Activated CD4-positive, alpha-beta memory T cell treated with anti-CD3 and anti-CD28 coated beads for 36 hours (primary cell): ENCODE measurements around the gene SBNO1. TPM values are rescaled to one million over a fixed set of nuclear protein-coding genes. Genes with fewer than 3 reads are reported as not detected.

Source experiments
- CTCF ChIA-PET: fragments of 350-600 bp; sonication (Branson Sonifier 250); formaldehyde crosslinking; loops from one replicate; lab custom pipeline; 2021; ENCODE audit warnings: antibody characterized with exemption, inconsistent platforms; lab: Charles Lee
- POLR2A ChIA-PET: fragments of 350-600 bp; sonication (Branson Sonifier 250); formaldehyde crosslinking; loops from one replicate; lab custom pipeline; 2021; ENCODE audit warnings: antibody characterized with exemption; lab: Charles Lee
- DNase-seq: peaks from one replicate; pipeline ENCODE4 v3.0.0-alpha.2; 2020
- H3K27ac Mint-ChIP-seq: one replicate; pipeline ENCODE4 v1.8.0; 2021; ENCODE audit warnings: mixed read lengths
- H3K27me3 Mint-ChIP-seq: one replicate; pipeline ENCODE4 v1.8.0; 2021; ENCODE audit warnings: mixed read lengths
- H3K36me3 Mint-ChIP-seq: one replicate; pipeline ENCODE4 v1.8.0; 2021; ENCODE audit warnings: mixed read lengths
- H3K4me1 Mint-ChIP-seq: one replicate; pipeline ENCODE4 v1.8.0; 2021; ENCODE audit warnings: low read depth, mixed read lengths
- H3K4me3 Mint-ChIP-seq: one replicate; pipeline ENCODE4 v1.8.0; 2021; ENCODE audit warnings: mild to moderate bottlenecking, mixed read lengths
- H3K9me3 Mint-ChIP-seq: one replicate; pipeline ENCODE4 v1.8.0; 2021; ENCODE audit warnings: mixed read lengths
- intact Hi-C: fragments of 100-400 bp; cut with micrococcal nuclease; formaldehyde crosslinking; loops from one replicate; pipeline ENCODE4 v1.15.1; 2023
- total RNA-seq, 2 experiments: library from RNA; stranded (reverse); gene quantifications; one replicate each; pipeline ENCODE4 v1.2.3, GENCODE V29; 2021

Gene SBNO1
- total RNA-seq, 2 experiments from 2014 or later: 49.9 to 50.6 TPM

DNA sequence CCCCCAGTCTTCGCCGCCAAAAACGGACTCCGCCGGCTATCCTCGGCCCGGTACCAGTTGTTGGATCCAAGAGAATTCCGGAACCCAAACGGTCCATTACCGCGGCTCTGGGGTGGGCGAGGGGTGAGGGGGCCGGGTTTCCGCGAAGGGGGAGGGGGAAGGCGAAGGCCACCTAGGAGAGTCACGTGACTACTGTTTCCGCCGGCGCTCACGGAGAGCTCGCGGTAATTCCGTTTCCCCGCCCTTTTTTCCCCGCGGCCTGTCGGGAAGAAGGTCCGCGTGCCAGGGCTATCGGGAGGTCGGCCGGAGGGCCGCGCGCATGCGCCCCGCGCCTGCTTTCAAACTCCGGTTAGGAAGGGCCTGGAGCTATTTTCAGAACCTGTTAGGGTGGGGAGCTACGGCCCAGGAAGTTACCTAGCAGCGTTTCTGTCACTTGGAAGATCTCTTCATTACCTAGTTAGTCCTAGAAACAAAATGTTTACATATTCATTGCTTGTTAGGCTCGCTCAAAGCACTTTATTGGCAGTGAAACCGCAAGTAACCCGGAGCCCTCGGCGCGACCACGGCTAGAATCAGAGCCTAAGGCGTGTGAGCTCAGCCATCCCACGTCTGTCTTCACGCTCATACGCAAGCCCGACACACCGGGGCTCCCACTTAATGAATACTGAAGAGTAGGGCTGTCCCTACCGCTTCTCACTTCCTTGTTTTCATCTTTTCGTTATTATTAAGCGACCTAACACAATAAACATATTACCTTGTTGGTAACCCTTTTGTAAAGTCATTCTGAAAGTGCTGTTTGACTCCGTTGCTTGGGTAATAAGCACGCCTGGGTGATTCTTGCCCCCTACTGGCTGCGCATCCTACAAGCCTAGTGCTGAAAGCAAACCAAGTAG lies 624 bp upstream of the SBNO1 start:
- Mint-ChIP-seq H3K4me3 (peak overlapping the region; percentile 88), H3K27ac (peak overlapping the region; percentile 99), H3K9me3 (no peaks in the 10 kb centered on the region), H3K36me3 (no peaks in the 10 kb centered on the region), H3K4me1 (peaks cover 11% of the 10 kb centered on the region), H3K27me3 (no peaks in the 10 kb centered on the region)
- intact Hi-C loops: loop anchor here (1.0 to 10.0 kb wide), 11 partner anchors 18 to 390 kb away; partner anchors contain the start of genes EIF2B1, GTF2H3, MPHOSPH9 and MTRFR
- DNase-seq: peak; percentile 99
- ChIA-PET CTCF (interaction anchor here (0.6 to 2.0 kb wide), 15 partner anchors 11 to 217 kb away, joined by 3 to 28 read pairs (median 4); partner anchors contain the start of genes KMT5A, MPHOSPH9, MTRFR and SNRNP35), POLR2A (interaction anchor here (0.6 to 2.1 kb wide), 14 partner anchors 16 to 349 kb away, joined by 3 to 28 read pairs (median 5); partner anchors contain the start of genes DDX55, KMT5A, MPHOSPH9 and MTRFR)

DNA sequence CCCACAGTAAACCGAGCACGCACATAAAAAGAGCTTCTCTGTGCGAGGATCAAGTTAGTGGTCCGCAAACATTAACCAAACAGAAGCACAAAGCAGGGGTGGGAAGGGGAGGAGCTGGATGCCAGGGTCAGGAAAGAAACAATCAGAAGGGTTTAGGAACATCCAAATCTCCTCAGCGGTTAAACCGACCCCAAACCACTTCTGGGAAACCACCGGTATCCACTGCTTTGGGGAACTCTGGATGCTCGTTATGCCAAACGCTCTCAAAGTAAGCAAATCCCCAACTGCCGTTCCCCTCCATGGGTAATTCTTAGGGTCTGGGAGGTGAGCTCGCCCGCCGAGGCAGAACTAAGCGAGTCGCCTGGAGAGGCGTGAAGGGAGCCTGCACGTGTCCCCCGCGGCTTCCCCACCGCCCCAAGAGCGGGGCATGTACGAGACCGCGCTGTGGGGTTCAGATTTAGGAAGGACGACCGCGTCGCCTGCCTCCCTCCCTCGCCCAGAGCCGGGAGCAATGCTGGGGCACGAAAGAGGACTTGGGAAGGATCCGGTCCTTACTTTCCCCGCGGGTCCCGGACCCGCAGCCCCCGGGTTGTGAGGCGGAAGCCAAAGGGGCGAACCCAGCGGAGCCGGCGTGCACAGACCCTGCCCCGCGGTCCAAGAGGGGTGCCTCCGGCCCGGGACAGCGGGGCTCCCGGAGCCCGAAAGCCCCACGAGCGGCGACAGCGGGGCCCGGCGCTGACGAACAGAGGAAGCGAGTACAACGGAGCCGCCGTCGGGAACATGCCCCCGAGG lies 711 bp downstream of the SBNO1 start:
- intact Hi-C loops: loop anchor here (2.0 to 10.0 kb wide), 3 partner anchors 85 to 389 kb away; partner anchors contain the start of gene OGFOD2
- peak overlapping the region; percentile 90 for H3K27ac Mint-ChIP-seq
- ChIA-PET CTCF (interaction anchor here (1.0 to 2.2 kb wide), 3 partner anchors 10 to 218 kb away, joined by 4 to 9 read pairs (median 4); partner anchors contain the start of gene KMT5A), POLR2A (interaction anchor here (0.8 to 2.0 kb wide), 4 partner anchors 24 to 131 kb away, joined by 3 to 6 read pairs (median 3); partner anchors contain the start of genes MPHOSPH9, MTRFR and SNRNP35)
- H3K4me3 Mint-ChIP-seq: peak overlapping the region; percentile 99
- no peaks in the 10 kb centered on the region for H3K27me3 Mint-ChIP-seq
- H3K36me3 Mint-ChIP-seq: no peaks in the 10 kb centered on the region
- DNase-seq: peak; percentile 48
- H3K4me1 Mint-ChIP-seq: peaks cover 12% of the 10 kb centered on the region
- no peaks in the 10 kb centered on the region for H3K9me3 Mint-ChIP-seq

- Mint-ChIP-seq H3K9me3 (no peaks in the 10 kb centered on the region), H3K36me3 (no peaks in the 10 kb centered on the region), H3K4me3 (peak overlapping the region; percentile 99), H3K4me1 (peaks cover 12% of the 10 kb centered on the region), H3K27ac (peak overlapping the region; percentile 90), H3K27me3 (no peaks in the 10 kb centered on the region)
- intact Hi-C loops: loop anchor here (10.0 kb wide), 1 partner anchor 389 kb away; the partner anchor contains the start of gene OGFOD2
- POLR2A ChIA-PET: interaction anchor here (0.6 to 1.0 kb wide), 4 partner anchors 24 to 347 kb away, joined by 3 to 4 read pairs (median 3); no protein-coding TSS in a partner anchor
- CTCF ChIA-PET: interaction anchor here (1.0 to 2.2 kb wide), 5 partner anchors 10 to 221 kb away, joined by 3 to 9 read pairs (median 4); partner anchors contain the start of genes KMT5A and TMED2
- DNase-seq: no peak
Observed at GRCh38 chr12:123363390-123363739, 1.3 kb downstream of the SBNO1 start.

DNA sequence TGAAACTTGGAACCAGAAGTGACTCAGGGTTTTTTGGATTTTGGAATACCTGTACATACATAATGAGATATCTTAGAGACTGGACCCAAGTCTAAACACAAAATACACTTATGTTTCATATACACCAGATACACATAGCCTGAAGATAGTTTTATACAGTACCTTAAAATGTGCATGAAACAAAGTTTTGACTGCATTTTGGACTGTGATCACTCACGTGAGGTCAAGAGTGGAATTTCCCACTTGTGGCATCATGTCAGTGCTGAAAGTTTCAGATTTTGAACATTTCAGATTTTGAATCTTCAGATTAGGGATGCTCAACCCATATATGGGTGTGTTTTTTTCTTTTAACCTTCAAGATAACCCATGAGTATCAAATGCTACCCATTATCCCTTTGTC lies 6.6 kb downstream of the SBNO1 start:
- POLR2A ChIA-PET: no interaction called here
- H3K4me3 Mint-ChIP-seq: no peak overlapping the region
- peaks cover 40% of the 10 kb centered on the region for H3K4me1 Mint-ChIP-seq
- CTCF ChIA-PET: interaction anchor here (0.8 kb wide), 1 partner anchor 224 kb away, joined by 3 read pairs; no protein-coding TSS in a partner anchor
- intact Hi-C loops: no loop called here
- H3K9me3 Mint-ChIP-seq: no peaks in the 10 kb centered on the region
- DNase-seq: peak; percentile 14
- peak overlapping the region; percentile 28 for H3K27ac Mint-ChIP-seq
- H3K36me3 Mint-ChIP-seq: peaks cover 4% of the 10 kb centered on the region
- H3K27me3 Mint-ChIP-seq: no peaks in the 10 kb centered on the region

DNA sequence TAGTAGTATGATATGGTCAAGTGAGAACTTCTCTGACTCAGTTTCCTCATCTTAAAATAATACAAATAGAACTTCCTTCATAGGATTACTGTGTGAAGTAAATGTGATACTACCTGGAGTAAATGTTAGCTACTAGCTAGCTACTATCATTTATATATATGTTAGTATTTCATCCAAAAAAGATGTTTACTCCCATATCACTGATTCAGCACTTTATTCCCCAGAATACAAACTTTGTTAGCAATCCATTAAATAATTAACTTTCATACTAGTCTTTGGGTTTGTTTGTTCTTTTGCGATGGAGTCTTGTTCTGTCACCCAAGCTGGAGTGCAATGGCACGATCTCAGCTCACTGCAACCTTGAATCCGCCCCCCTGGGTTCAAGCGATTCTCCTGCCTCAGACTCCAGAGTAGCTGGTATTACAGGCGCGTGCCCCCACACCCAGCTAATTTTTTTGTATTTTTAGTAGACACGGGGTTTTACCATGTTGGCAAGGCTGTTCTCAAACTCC lies 8.4 kb downstream of the SBNO1 start:
- Mint-ChIP-seq H3K27me3 (no peaks in the 10 kb centered on the region), H3K9me3 (no peaks in the 10 kb centered on the region), H3K36me3 (peaks cover 4% of the 10 kb centered on the region), H3K4me1 (peaks cover 54% of the 10 kb centered on the region), H3K4me3 (no peak overlapping the region), H3K27ac (no peak overlapping the region)
- POLR2A ChIA-PET: no interaction called here
- DNase-seq: no peak
- CTCF ChIA-PET: no interaction called here
- intact Hi-C loops: no loop called here

DNA sequence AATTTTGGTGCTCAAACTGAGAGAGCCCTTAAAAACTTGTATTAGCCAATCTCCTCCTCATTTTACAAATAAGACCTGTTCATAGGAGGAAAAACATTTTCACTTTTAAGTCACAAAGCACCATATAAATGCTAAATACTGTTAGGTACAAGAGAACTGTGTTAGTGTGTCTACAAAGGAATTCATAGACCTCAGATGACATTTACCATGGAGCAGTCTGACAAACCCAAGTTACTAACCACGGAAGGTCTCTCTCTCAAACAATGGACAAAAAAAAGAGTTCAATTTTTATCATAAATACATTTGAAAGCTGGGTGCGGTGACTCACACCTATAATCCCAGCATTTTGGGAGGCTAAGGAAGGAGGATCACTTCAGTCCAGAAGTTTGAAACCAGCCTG lies 10.0 kb downstream of the SBNO1 start:
- ChIA-PET CTCF (interaction anchor here (1.3 kb wide), 1 partner anchor 9 kb away, joined by 4 read pairs; no protein-coding TSS in a partner anchor), POLR2A (no interaction called here)
- peaks cover 56% of the 10 kb centered on the region for H3K4me1 Mint-ChIP-seq
- no peak for DNase-seq
- H3K4me3 Mint-ChIP-seq: no peak overlapping the region
- intact Hi-C loops: no loop called here
- no peaks in the 10 kb centered on the region for H3K9me3 Mint-ChIP-seq
- H3K27ac Mint-ChIP-seq: no peak overlapping the region
- H3K36me3 Mint-ChIP-seq: peaks cover 6% of the 10 kb centered on the region
- H3K27me3 Mint-ChIP-seq: no peaks in the 10 kb centered on the region

GRCh38 chr12:123351349-123351748 lies 13.3 kb downstream of the SBNO1 start:
- Mint-ChIP-seq H3K9me3 (no peaks in the 10 kb centered on the region), H3K36me3 (peaks cover 9% of the 10 kb centered on the region), H3K4me3 (no peak overlapping the region), H3K27ac (no peak overlapping the region), H3K27me3 (no peaks in the 10 kb centered on the region), H3K4me1 (peaks cover 42% of the 10 kb centered on the region)
- DNase-seq: no peak
- POLR2A ChIA-PET: no interaction called here
- intact Hi-C loops: no loop called here
- CTCF ChIA-PET: interaction anchor here (1.0 kb wide), 1 partner anchor 9 kb away, joined by 4 read pairs; no protein-coding TSS in a partner anchor

DNA sequence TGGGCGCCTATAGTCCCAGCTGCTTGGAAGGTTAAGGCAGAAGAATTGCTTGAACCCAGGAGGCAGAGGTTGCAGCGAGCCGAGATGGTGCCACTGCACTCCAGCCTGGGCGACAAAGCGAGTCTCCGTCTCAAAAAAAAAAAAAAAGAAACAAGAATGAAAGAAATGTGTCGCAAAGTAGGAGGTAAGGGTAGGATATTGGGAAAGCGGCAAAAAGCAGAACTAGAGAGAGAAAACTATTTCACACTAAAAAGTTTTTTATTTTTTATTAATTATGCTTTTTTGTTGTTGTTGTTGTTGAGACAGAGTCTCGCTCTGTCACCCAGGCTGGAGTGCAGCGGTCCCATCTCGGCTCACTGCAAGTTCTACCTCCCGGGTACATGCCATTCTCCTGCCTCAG lies 17.7 kb downstream of the SBNO1 start:
- peaks cover 28% of the 10 kb centered on the region for H3K36me3 Mint-ChIP-seq
- H3K27ac Mint-ChIP-seq: no peak overlapping the region
- CTCF ChIA-PET: no interaction called here
- H3K4me3 Mint-ChIP-seq: no peak overlapping the region
- H3K27me3 Mint-ChIP-seq: no peaks in the 10 kb centered on the region
- intact Hi-C loops: no loop called here
- POLR2A ChIA-PET: no interaction called here
- H3K9me3 Mint-ChIP-seq: no peaks in the 10 kb centered on the region
- peaks cover 11% of the 10 kb centered on the region for H3K4me1 Mint-ChIP-seq
- DNase-seq: no peak

DNA sequence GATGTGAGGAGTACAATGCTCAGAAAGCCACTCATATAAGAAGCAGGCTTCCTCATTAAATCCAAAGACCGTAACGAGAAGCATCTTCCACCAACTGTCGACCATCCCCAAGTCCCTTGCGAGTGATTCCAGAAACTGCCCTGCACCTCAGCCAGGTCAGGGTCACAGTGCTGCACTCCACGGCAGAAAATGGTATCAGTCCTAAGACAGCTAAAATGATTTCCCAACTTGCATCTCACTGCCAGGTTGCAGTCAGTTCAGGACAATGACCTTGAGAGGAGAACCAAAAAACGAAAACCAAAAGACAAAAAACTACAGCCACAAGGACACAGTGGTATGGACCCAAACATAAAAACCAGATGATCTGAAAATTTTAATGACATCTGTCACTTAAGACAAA lies 20.6 kb downstream of the SBNO1 start:
- H3K27me3 Mint-ChIP-seq: no peaks in the 10 kb centered on the region
- peaks cover 35% of the 10 kb centered on the region for H3K36me3 Mint-ChIP-seq
- intact Hi-C loops: no loop called here
- no peak overlapping the region for H3K4me3 Mint-ChIP-seq
- ChIA-PET POLR2A (no interaction called here), CTCF (no interaction called here)
- peaks cover 5% of the 10 kb centered on the region for H3K4me1 Mint-ChIP-seq
- H3K9me3 Mint-ChIP-seq: no peaks in the 10 kb centered on the region
- DNase-seq: no peak
- no peak overlapping the region for H3K27ac Mint-ChIP-seq

GRCh38 chr12:123337070-123337469 lies 27.6 kb downstream of the SBNO1 start:
- ChIA-PET POLR2A (no interaction called here), CTCF (no interaction called here)
- peaks cover 11% of the 10 kb centered on the region for H3K4me1 Mint-ChIP-seq
- H3K27me3 Mint-ChIP-seq: no peaks in the 10 kb centered on the region
- H3K9me3 Mint-ChIP-seq: no peaks in the 10 kb centered on the region
- intact Hi-C loops: no loop called here
- no peak overlapping the region for H3K4me3 Mint-ChIP-seq
- DNase-seq: no peak
- peaks cover 35% of the 10 kb centered on the region for H3K36me3 Mint-ChIP-seq
- H3K27ac Mint-ChIP-seq: no peak overlapping the region

DNA sequence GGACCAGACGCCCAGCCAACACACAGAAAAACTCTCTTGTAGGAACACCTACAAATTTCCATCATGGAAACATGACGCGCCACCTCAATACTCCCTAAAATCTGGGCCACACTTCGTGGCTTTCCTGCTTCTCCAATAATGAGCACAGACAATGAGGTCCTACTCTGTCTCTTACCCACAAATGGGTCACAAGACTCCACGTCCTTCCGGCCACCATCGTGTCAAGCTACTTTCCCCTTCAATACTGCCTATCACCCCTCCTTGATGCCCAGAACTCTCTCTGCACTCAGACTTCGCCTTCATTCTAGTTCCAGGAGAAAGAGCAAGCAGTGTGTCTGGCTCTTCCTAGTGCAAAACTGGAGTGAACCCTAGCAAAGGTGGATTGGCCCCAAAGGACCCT lies 28.1 kb downstream of the SBNO1 start:
- peak overlapping the region; percentile 9 for H3K27ac Mint-ChIP-seq
- H3K9me3 Mint-ChIP-seq: no peaks in the 10 kb centered on the region
- H3K36me3 Mint-ChIP-seq: peaks cover 35% of the 10 kb centered on the region
- intact Hi-C loops: no loop called here
- H3K4me1 Mint-ChIP-seq: peaks cover 11% of the 10 kb centered on the region
- ChIA-PET POLR2A (no interaction called here), CTCF (interaction anchor here (0.6 kb wide), 1 partner anchor 13 kb away, joined by 3 read pairs; no protein-coding TSS in a partner anchor)
- no peak overlapping the region for H3K4me3 Mint-ChIP-seq
- H3K27me3 Mint-ChIP-seq: no peaks in the 10 kb centered on the region
- no peak for DNase-seq
